Transverse colon (tissue), 4 donors: Measurements from ENCODE around the gene CDK14. TPM values are rescaled to one million over a fixed set of nuclear protein-coding genes. Genes with fewer than 3 reads are reported as not detected.

Experiments used
- DNase-seq: peaks from one replicate; pipeline ENCODE4 v3.0.0-alpha.2; 2019
- H3K27ac ChIP-seq, 4 donors: fragments of 200-600 bp; sonication (generic); 2 replicates each; pipeline ENCODE4 v1.5.1; 2016 to 2018; ENCODE audit warnings: inconsistent platforms in 4 of 4
- H3K27me3 ChIP-seq: fragments of 200-600 bp; sonication (generic); 2 replicates; pipeline ENCODE4 v1.5.1; 2017; ENCODE audit warnings: inconsistent platforms
- H3K36me3 ChIP-seq, 4 donors: fragments of 200-600 bp; sonication (generic); 2 replicates each; pipeline ENCODE4 v1.5.1; 2017 to 2019; ENCODE audit warnings: inconsistent platforms in 4 of 4
- H3K4me1 ChIP-seq, 4 donors: fragments of 200-600 bp; sonication (generic); 2 replicates each; pipeline ENCODE4 v1.5.1; 2017 to 2020; ENCODE audit warnings: inconsistent platforms in 4 of 4
- H3K4me3 ChIP-seq, 4 donors: fragments of 200-600 bp; sonication (generic); 1 replicate in 1 of 4; 2 replicates in 3 of 4; pipeline versions ENCODE4 v1.5.1 to v1.6.1; 2017 to 2019; ENCODE audit warnings: inconsistent platforms in 4 of 4
- H3K9me3 ChIP-seq, 2 donors: fragments of 200-600 bp; sonication (generic); 2 replicates each; pipeline ENCODE4 v1.5.1; 2017 to 2019; ENCODE audit warnings: inconsistent platforms in 2 of 2
- CTCF ChIP-seq, 5 experiments: fragments of 200-600 bp in 3 of 5; fragments of 450-650 bp in 2 of 5; sonication (generic) in 3 of 5; IDR thresholded peaks; 1 replicate in 2 of 5; 2 replicates in 3 of 5; pipeline ENCODE4 v1.5.1; 2016 to 2017; ENCODE audit warnings: antibody characterized with exemption in 5 of 5, inconsistent platforms in 3 of 5, mild to moderate bottlenecking in 2 of 5, moderate library complexity in 1 of 5
- EP300 ChIP-seq: sonication (generic); formaldehyde crosslinking; IDR thresholded peaks from one replicate; pipeline ENCODE4 v1.6.1; 2017; ENCODE audit warnings: antibody characterized with exemption, low read depth
- POLR2A ChIP-seq: fragments of 450-650 bp; IDR thresholded peaks from one replicate; pipeline ENCODE4 v1.6.1; 2016; ENCODE audit warnings: antibody characterized with exemption, mild to moderate bottlenecking, moderate library complexity
- POLR2AphosphoS5 ChIP-seq, 3 donors: sonication (generic); formaldehyde crosslinking; IDR thresholded peaks; one replicate each; pipeline ENCODE4 v1.6.1; 2016; ENCODE audit warnings: antibody characterized with exemption in 3 of 3
- WGBS, 2 donors: methylation state at CpG; one replicate each; pipeline ENCODE4 v1.1.5; 2018; ENCODE audit warnings: low coverage in 1 of 2; 5-methylcytosine and 5-hydroxymethylcytosine counted together
- in situ Hi-C, 4 donors: fragments of 200-750 bp; cut with MboI; loops; one replicate each; pipeline versions ENCODE4 v1.15.0 to v1.15.1; 2017; ENCODE audit warnings: low sequenced_read_pairs in 3 of 4, low pct_ligation_motif_present in 1 of 4, low pct_unique_long_range_greater_than_20kb in 1 of 4
- intact Hi-C: fragments of 100-400 bp; cut with DNase I; formaldehyde crosslinking; loops from one replicate; pipeline ENCODE4 v1.15.1; 2023; ENCODE audit warnings: low total_unique reads
- total RNA-seq, 4 donors: library from RNA; depleted of rRNA; stranded (reverse); fragments of >200 nt; gene quantifications; one replicate each; pipeline ENCODE4 v1.1.0, GENCODE V29; 2016

CDK14 gene
- total RNA-seq, 4 donors from 2014 or later, result 0.40 to 15.4 (median 4.8) TPM

- no peaks in the 10 kb centered on the region for H3K9me3 ChIP-seq
- 77 to 80% methylated on average over 5 to 6 of the region's 6 CpGs for WGBS, 2 donors
- in situ Hi-C loops (no loop called here), intact Hi-C loops (no loop called here)
- H3K36me3 ChIP-seq, result no peaks in the 10 kb centered on the region
- H3K27ac ChIP-seq, result no peak overlapping the region
- TF ChIP-seq POLR2AphosphoS5 (IDR thresholded peaks at IDR 0.05) (no peak), POLR2A (no peak), CTCF (IDR thresholded peaks at IDR 0.05) (no peak), EP300 (no peak)
- no peaks in the 10 kb centered on the region for H3K27me3 ChIP-seq
- peaks cover 0 to 7% (median 2%) of the 10 kb centered on the region in 4 donors for H3K4me1 ChIP-seq
- no peak for DNase-seq
- no peak overlapping the region for H3K4me3 ChIP-seq
These were observed 167.0 kb downstream of the CDK14 start for GRCh38 chr7:90763108-90763507.

DNA sequence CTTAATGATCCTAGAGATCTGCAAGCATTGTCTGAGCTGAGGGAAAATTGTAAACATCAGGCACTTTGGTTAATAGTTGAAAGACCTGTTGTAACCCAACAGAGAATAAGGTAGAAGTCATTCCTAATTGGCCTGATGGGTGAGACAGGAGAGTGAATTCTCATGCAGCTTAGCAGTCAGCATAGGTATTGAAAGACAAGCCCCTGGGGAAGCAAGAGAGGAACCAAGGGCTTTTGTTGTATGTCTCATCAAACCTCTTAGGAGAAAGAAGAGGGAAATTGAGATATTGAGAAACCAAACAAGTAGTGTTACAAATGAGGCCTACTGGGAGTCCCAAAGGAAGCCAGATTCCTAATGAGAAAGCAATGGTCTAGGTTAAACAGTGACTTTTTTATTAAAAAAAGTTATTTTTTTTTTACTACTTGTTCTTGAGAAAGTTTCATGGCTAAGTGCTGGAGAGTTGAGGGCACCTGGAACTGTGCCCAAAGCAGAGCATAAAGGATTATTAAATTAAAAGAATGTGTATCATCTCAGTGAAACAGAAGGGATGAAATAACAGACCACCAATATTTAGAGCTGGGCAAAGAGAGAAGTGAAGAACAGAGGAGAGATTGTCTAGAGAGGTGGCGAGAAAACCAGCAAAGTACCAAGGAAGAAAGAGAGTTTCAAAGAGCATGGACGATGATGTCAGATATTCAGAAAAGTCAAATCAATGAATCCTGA is 168.9 kb downstream of the CDK14 start:
- WGBS, 2 donors, result 86 to 92% methylated on average over 2 of the region's 2 CpGs
- no peak for DNase-seq
- in situ Hi-C loops (no loop called here), intact Hi-C loops (no loop called here)
- no peaks in the 10 kb centered on the region for H3K36me3 ChIP-seq
- H3K27ac ChIP-seq, result no peak overlapping the region
- peaks cover 0 to 7% (median 0%) of the 10 kb centered on the region in 4 donors for H3K4me1 ChIP-seq
- no peaks in the 10 kb centered on the region for H3K27me3 ChIP-seq
- no peak overlapping the region for H3K4me3 ChIP-seq
- H3K9me3 ChIP-seq, result no peaks in the 10 kb centered on the region
- TF ChIP-seq CTCF (IDR thresholded peaks at IDR 0.05) (no peak), POLR2A (no peak), POLR2AphosphoS5 (IDR thresholded peaks at IDR 0.05) (no peak), EP300 (no peak)

DNA sequence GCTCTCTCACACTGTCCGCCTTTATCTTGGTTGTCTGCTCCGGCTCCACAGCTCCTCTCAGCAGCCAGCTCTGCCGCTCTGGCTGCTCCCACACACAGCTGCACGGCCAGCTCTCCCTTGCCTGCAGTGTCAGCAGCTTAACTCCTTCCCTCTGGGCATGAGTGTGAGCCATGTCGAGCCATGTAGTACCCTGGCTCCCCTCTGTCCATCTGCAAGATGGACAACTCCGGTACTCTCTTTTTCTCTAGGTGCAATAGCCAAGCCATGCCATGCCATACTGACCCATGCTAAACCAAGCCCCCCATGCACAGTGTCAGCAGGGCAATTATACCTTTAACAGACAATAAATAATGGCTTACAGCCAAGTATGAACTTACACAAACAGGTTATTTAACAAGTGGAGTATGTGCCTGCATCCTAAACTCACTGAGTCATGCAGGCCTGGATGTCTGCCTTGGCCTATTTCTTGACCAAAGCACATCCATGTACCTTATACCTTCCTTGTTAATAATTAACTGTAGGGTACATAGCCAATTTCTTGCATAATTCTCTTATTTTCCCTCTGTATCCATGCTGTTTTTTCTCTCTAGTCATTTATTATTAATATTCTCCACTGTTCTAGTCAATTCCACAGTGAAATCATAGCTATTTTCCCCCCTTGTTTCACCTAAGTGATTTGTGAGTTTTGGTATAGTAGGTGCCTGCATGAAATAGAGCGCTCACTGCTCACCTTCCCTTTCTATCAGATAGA is 170.9 kb downstream of the CDK14 start:
- Histone ChIP-seq H3K36me3 (no peaks in the 10 kb centered on the region), H3K27me3 (no peaks in the 10 kb centered on the region), H3K27ac (peak overlapping the region in 2 of 4 donors; percentile 18 to 30), H3K4me1 (peaks cover 0 to 7% (median 0%) of the 10 kb centered on the region in 4 donors), H3K4me3 (no peak overlapping the region), H3K9me3 (no peaks in the 10 kb centered on the region)
- 76 to 88% methylated on average over 1 to 7 of the region's 7 CpGs for WGBS, 2 donors
- intact Hi-C loops (no loop called here), in situ Hi-C loops (no loop called here)
- peak; percentile 47 for DNase-seq
- TF ChIP-seq CTCF (IDR thresholded peaks at IDR 0.05) (no peak), POLR2AphosphoS5 (IDR thresholded peaks at IDR 0.05) (no peak), POLR2A (no peak), EP300 (no peak)

- no peak for DNase-seq
- Histone ChIP-seq H3K27ac (no peak overlapping the region), H3K4me3 (no peak overlapping the region), H3K9me3 (no peaks in the 10 kb centered on the region), H3K4me1 (peaks cover 0 to 7% (median 0%) of the 10 kb centered on the region in 4 donors), H3K27me3 (no peaks in the 10 kb centered on the region), H3K36me3 (no peaks in the 10 kb centered on the region)
- intact Hi-C loops (no loop called here), in situ Hi-C loops (no loop called here)
- TF ChIP-seq EP300 (no peak), POLR2A (no peak)
- WGBS, 2 donors, result 78 to 82% methylated on average over 6 of the region's 6 CpGs
These were observed 172.2 kb downstream of the CDK14 start for GRCh38 chr7:90768301-90768700.
